ENCODE data around the gene DLGAP4. TPM values are rescaled to one million over a fixed set of nuclear protein-coding genes. Genes with fewer than 3 reads are reported as not detected.

DLGAP4 gene
- total RNA-seq, 2 experiments from 2014 or later: 10.5 to 14.6 TPM

- Mint-ChIP-seq H3K4me3 (peak overlapping the region; percentile 90), H3K27ac (peak overlapping the region; percentile 96), H3K9me3 (no peaks in the 10 kb centered on the region), H3K27me3 (no peaks in the 10 kb centered on the region), H3K4me1 (peaks cover 41% of the 10 kb centered on the region), H3K36me3 (peaks cover 31% of the 10 kb centered on the region)
- peak; percentile 65 for DNase-seq
Observed at GRCh38 chr20:36574366-36575135, 268.4 kb downstream of the DLGAP4 start.

- Mint-ChIP-seq H3K36me3 (peaks cover 36% of the 10 kb centered on the region), H3K27me3 (no peaks in the 10 kb centered on the region), H3K9me3 (no peaks in the 10 kb centered on the region), H3K4me1 (peaks cover 51% of the 10 kb centered on the region), H3K4me3 (peak overlapping the region; percentile 90), H3K27ac (peak overlapping the region; percentile 96)
- no peak for DNase-seq
Observed at GRCh38 chr20:36576081-36576445, 269.9 kb downstream of the DLGAP4 start.

Other genes with a start within 250 kb of the DLGAP4 start
- gene EPB41L1, start 151.6 kb upstream of the DLGAP4 start, total RNA-seq: under 1 TPM; 0.84 to 0.99 TPM
- 10 to 100 TPM; 30.0 to 30.5 TPM for gene AAR2, start 69.9 kb upstream of the DLGAP4 start, total RNA-seq
- gene MYL9, start 235.2 kb downstream of the DLGAP4 start, total RNA-seq: under 1 TPM in 1 of 2 experiments, not detected in 1; 0.12 TPM

Measured in activated naive CD8-positive, alpha-beta T cell treated with anti-CD3 and anti-CD28 coated beads for 36 hours (primary cell).